HK-2 (cell line): Measurements from ENCODE around the gene VILL.
"Not testable (repeated sequence)": the region's sequence is repeated elsewhere in the genome, so short reads cannot be mapped to it uniquely, and the experiment has no call there.

Experiments
- DNase-seq: peaks from one replicate; pipeline ENCODE4 v3.0.0-alpha.2; 2018; ENCODE audit not compliant: unreplicated experiment

VILL gene

GRCh38 chr3:38036286-38036685 is 45.7 kb downstream of the VILL start:
- DNase-seq: no peak

DNA sequence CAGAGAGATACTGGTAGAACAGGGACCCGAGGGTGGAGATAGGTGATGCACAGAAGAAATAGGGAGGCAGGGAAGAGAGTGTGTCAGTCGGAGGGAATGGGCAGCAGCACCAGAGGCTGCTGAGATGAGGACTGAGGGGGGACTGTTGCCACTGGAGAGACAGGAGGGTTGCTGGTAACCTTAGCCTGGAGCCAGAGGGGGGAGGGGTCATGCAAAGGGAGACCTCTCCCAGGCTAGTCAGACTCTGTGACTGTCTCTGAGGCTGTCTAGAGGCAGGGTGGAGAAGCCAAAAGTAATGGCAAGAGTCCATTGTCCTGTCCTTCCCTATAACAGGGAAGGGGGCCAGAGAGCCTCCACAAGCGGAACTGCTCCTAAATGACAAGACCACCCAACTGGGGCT is 46.3 kb downstream of the VILL start:
- no peak for DNase-seq

GRCh38 chr3:38038447-38038911 is 47.9 kb downstream of the VILL start:
- DNase-seq: no peak

GRCh38 chr3:38039101-38039898 is 48.7 kb downstream of the VILL start, which contains the start of gene DLEC1:
TSS of gene DLEC1 (plus strand) at chr3:38039208. CDS start at chr3:38039226, 18 bp downstream.
- DNase-seq: no peak

- DNase-seq: no peak
Observed at GRCh38 chr3:38039899-38040261, 49.3 kb downstream of the VILL start.

DNA sequence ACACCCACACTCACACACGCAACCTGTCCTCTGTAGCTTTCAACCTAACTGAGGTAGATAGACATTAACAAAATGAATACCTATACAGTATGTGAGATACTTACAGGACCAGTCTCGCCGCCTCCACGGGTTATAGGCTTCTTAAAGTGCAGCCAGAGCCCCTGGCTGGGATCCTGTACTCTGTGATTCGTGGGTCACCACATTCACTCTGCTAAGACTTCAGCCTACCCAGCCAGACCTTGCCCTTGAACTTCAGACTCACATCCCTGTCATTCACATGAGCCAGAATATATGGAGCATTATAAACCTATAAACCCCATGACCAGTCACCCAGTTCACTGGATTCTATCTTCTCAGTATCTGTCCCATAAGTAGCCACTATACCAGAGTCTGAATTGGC is 49.8 kb downstream of the VILL start:
- no peak for DNase-seq

DNA sequence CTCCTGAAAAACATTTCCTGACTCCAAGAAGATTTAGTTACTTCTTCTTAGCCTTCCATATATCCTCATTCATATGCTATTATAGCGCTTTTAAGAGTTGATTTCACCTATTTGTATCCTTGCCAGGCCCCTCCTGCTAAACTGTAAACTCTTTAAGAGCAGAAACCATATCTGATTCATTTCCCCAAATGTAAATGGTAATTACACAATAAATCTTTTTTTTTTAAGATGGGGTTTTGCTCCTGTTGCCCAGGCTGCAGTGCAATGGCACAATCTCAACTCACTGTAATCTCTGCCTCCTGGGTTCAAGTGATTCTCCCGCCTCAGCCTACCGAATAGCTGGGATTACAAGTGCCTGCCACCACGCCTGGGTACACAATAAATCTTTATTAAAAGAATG is 52.9 kb downstream of the VILL start:
- no peak for DNase-seq

DNA sequence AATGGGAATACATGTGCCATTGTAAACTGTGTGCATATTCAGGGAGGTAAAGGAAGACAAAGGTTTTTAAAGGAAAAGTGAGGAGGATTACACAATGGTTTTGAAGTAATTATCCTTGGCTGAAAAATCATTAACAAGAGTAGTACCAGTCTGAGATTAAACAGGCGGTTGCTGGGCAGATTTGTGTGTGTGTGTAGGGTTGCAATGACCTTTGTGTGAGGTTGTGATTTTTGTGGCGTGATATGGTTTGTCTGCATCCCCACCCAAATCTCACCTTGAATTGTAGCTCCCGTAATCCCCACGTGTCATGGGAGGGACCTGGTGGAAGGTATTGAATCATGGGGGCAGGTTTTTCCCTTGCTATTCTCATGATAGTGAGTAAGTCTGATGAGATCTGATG is 55.4 kb downstream of the VILL start:
- DNase-seq: no peak

GRCh38 chr3:38046821-38047220 is 56.2 kb downstream of the VILL start:
- no peak for DNase-seq

- DNase-seq: no peak
Observed at GRCh38 chr3:38047896-38048295, 57.3 kb downstream of the VILL start.

GRCh38 chr3:38049358-38050126 is 59.0 kb downstream of the VILL start:
- DNase-seq: no peak

DNA sequence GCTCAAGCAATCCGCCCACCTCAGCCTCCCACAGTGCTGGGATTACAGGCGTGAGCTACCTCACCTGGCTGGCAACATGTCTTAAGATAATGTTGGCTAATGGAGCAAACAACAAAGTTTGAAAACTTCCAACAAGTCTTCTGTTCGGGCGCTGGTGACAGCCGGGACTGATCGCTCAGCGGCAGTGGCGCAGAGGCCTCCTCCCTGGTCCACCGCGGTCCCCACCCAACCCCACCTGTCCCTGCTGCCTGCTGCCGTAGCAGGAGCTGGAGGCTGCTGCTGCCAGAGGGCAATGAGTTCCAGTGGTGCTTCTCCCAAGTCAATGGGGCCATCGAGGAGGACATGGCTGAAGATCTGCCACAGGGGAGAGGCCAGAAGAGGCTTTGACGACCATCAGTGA is 60.5 kb downstream of the VILL start:
- DNase-seq: no peak

GRCh38 chr3:38053286-38053685 is 62.7 kb downstream of the VILL start:
- DNase-seq: not testable (repeated sequence)

DNA sequence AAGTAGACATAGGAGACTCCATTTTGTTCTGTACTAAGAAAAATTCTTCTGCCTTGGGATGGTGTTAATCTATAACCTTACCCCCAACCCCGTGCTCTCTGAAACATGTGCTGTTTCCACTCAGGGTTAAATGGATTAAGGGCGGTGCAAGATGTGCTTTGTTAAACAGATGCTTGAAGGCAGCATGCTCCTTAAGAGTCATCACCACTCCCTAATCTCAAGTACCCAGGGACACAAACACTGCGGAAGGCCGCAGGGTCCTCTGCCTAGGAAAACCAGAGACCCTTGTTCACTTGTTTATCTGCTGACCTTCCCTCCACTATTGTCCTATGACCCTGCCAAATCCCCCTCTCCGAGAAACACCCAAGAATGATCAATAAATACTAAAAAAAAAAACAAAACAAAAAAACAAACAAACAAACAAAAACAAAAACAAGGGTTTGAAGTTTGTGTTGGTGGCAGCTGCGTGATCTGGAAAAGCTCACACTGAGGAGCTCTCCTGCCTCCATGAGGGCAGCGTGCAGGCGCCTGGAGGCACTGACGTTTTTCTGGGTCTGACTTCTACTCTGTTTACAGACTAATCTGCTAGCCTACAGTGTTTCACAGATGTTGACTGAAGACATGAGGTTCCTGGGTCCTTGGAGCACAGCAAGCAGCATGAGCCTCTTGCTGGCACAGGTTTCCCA is 63.4 kb downstream of the VILL start:
- not testable (repeated sequence) for DNase-seq

GRCh38 chr3:38054499-38055001 is 64.0 kb downstream of the VILL start:
- no peak for DNase-seq
